HuH-7.5 (cell line): ENCODE measurements around the gene HOXA3.

Experiments
- DNase-seq: peaks from one replicate; pipeline ENCODE4 v3.0.0; 2011; ENCODE audit warnings: low spot score

HOXA3 gene

GRCh38 chr7:27165996-27166530 lies 13.7 kb upstream of the HOXA3 start:
- no peak for DNase-seq

- DNase-seq: no peak
Measured at GRCh38 chr7:27165089-27165995, 13.0 kb upstream of the HOXA3 start, which contains the start of gene HOXA9. Gene HOXA9, minus strand, starts transcription at chr7:27165537. Its CDS starts 80 bp downstream, at chr7:27165457.

- no peak for DNase-seq
Measured at GRCh38 chr7:27164367-27165088, 12.1 kb upstream of the HOXA3 start.

GRCh38 chr7:27164045-27164366 lies 11.6 kb upstream of the HOXA3 start:
- no peak for DNase-seq

- DNase-seq: no peak
Measured at GRCh38 chr7:27163288-27164044, 11.1 kb upstream of the HOXA3 start.

- no peak for DNase-seq
Measured at GRCh38 chr7:27162561-27163287, 10.3 kb upstream of the HOXA3 start.

- no peak for DNase-seq
Measured at GRCh38 chr7:27161721-27162560, 9.6 kb upstream of the HOXA3 start.

- no peak for DNase-seq
Measured at GRCh38 chr7:27161214-27161720, 8.9 kb upstream of the HOXA3 start.

- DNase-seq: peak; percentile 96
Measured at GRCh38 chr7:27160546-27161213, 8.3 kb upstream of the HOXA3 start.

GRCh38 chr7:27160145-27160545 lies 7.8 kb upstream of the HOXA3 start:
- DNase-seq: no peak

- DNase-seq: no peak
Measured at GRCh38 chr7:27159266-27160144, 7.1 kb upstream of the HOXA3 start.

GRCh38 chr7:27158436-27159265 lies 6.3 kb upstream of the HOXA3 start:
- no peak for DNase-seq

- no peak for DNase-seq
Measured at GRCh38 chr7:27157702-27158431, 5.5 kb upstream of the HOXA3 start.

GRCh38 chr7:27156916-27157701 lies 4.7 kb upstream of the HOXA3 start:
- DNase-seq: no peak

GRCh38 chr7:27156508-27156898 lies 4.1 kb upstream of the HOXA3 start, which contains the start of gene HOXA7:
Gene HOXA7, minus strand, starts transcription at chr7:27156675. Its CDS starts 130 bp downstream, at chr7:27156545.
- DNase-seq: peak; percentile 87

- DNase-seq: peak; percentile 84
Measured at GRCh38 chr7:27155816-27156507, 3.6 kb upstream of the HOXA3 start.
